ENCODE results near the gene GMPPB. TPM values are rescaled to one million over a fixed set of nuclear protein-coding genes. Genes with fewer than 3 reads are reported as not detected.
"Not testable (repeated sequence)": the region's sequence is repeated elsewhere in the genome, so short reads cannot be mapped to it uniquely, and the experiment has no call there.

The GMPPB gene
- total RNA-seq, 1 donor: 30.2 TPM

DNA sequence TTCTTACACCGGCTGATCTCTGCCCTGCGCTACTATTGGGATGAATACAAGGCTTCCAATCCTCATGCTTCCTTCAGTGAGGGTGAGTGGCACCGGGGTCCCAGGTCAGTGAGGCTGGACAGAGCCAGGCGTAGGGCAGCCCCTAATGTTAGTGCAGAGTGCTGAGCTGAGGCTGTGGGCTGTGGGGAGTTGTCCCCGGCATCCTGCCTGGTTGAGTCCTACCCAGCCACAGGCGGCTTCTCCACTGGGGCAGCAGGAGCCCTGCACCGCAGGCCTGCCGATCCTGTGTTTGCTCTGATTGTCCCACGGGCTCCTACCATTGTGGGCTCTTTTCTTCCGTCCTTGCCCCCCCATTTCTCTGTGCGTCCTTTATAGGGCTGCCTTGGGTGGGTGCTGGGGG is 21.1 kb downstream of the GMPPB start:
- no peak overlapping the region for H3K4me3 ChIP-seq (ENCODE audit: low read depth, low read length)
- DNase-seq (ENCODE audit: low read depth): no peak
- TF ChIP-seq, protein P1, sequence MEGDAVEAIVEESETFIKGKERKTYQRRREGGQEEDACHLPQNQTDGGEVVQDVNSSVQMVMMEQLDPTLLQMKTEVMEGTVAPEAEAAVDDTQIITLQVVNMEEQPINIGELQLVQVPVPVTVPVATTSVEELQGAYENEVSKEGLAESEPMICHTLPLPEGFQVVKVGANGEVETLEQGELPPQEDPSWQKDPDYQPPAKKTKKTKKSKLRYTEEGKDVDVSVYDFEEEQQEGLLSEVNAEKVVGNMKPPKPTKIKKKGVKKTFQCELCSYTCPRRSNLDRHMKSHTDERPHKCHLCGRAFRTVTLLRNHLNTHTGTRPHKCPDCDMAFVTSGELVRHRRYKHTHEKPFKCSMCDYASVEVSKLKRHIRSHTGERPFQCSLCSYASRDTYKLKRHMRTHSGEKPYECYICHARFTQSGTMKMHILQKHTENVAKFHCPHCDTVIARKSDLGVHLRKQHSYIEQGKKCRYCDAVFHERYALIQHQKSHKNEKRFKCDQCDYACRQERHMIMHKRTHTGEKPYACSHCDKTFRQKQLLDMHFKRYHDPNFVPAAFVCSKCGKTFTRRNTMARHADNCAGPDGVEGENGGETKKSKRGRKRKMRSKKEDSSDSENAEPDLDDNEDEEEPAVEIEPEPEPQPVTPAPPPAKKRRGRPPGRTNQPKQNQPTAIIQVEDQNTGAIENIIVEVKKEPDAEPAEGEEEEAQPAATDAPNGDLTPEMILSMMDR (IDR thresholded peaks at IDR 0.05; ENCODE audit: insufficient read depth, low read depth, low read length): no peak

- H3K4me3 ChIP-seq (ENCODE audit: low read depth, low read length): no peak overlapping the region
- TF ChIP-seq, protein P1 (IDR thresholded peaks at IDR 0.05; ENCODE audit: insufficient read depth, low read depth, low read length): peak; percentile 62
- DNase-seq (ENCODE audit: low read depth): no peak
Observed at GRCh38 chr3:49701388-49702077, 22.2 kb downstream of the GMPPB start.

DNA sequence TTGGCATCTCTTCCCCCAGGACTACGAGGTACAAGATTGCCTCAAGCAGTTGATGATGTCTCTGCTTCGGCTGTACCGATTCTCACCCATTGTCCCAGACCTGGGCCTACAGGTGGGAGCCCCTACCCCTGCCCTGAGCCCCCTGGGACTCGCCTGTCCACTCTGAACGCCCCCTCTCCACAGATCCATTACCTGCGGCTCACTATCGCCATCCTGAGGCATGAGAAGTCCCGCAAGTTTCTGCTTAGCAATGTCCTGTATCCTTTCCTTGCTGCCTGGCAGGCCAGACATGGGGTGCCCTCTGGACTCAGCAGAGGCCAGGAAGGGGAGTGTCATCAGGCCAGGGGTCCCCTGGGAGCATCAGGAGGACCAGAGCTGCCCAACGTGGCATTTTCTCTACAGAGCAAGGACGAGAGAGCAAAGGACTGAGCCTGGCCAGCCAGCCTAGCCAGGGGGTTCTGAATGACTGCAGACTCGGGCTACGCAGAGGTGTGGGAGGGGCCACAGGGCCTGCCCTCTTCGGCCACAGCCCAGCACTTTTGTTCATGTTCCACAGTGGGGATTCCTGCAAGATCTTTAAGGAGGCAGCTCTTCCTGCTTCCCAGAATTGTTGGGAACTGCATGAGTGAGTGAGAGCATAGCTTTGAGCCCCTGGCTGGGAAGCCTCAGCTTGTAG is 23.2 kb downstream of the GMPPB start:
- no peak overlapping the region for H3K4me3 ChIP-seq (ENCODE audit: low read depth, low read length)
- no peak for DNase-seq (ENCODE audit: low read depth)
- TF ChIP-seq, protein P1 (IDR thresholded peaks at IDR 0.05; ENCODE audit: insufficient read depth, low read depth, low read length): no peak

DNA sequence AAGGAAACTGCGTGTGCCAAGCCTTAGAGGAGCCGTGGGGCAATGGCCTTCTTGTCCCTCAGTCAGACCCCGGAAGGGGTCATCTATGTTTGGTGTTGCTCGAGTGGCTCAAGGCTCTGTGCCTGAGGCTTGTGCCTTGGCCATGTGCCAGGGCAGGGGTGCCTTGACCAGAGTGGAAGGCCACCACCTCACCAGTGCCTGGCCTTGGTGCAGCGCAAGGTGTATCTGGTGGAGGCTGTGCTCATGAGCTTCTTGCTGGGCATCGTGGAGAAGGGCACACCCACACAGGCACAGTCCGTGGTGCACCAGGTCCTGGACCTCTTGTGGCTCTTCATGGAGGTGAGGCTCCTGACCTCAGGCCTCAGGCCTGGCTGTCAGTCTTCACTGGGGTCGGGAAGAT is 23.7 kb downstream of the GMPPB start:
- TF ChIP-seq, protein P1 (IDR thresholded peaks at IDR 0.05; ENCODE audit: insufficient read depth, low read depth, low read length): no peak
- no peak for DNase-seq (ENCODE audit: low read depth)
- no peak overlapping the region for H3K4me3 ChIP-seq (ENCODE audit: low read depth, low read length)

- DNase-seq (ENCODE audit: low read depth): peak; percentile 31
- H3K4me3 ChIP-seq (ENCODE audit: low read depth, low read length): no peak overlapping the region
Observed at GRCh38 chr3:49699281-49699979, 24.3 kb downstream of the GMPPB start.

GRCh38 chr3:49695350-49696015 is 28.3 kb downstream of the GMPPB start:
- not testable (repeated sequence) for DNase-seq (ENCODE audit: low read depth); H3K4me3 ChIP-seq (ENCODE audit: low read depth, low read length)

More at GRCh38 chr3:49699281-49699979, 24.3 kb downstream of the GMPPB start:
- TF ChIP-seq, protein P1 (IDR thresholded peaks at IDR 0.05; ENCODE audit: insufficient read depth, low read depth, low read length): no peak

DNA sequence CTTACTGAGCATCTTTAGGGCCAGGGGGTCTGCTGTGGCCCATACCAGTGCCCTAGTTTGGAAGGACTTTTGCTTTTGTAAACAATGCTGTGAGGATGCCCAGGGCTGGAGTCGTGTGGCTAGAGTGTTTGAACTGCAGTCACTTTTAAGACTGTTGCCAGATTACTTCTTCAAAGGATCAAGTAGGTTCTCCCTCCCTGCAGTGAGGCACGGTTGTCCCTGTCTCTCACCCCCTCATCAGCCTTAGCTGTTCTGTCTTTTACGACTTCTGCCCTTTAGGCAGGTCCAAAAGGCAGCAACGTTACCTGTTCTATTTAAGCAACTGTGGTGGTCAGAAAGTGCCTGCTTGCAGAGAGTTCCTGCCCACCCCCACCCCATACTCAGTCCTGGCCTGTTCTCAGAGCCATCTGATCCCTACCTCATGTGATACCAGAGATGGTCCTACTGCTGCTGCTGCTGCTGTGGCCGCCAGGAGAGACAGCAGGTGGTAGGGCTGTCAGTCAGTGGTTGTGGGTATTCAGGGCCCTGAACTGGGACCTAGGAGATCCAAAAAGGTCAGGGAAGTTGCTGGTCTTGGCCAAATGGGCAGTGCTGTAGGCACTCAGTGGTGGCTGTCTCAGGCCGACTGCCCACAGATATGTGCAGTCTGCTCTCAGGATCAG is 29.2 kb downstream of the GMPPB start:
- DNase-seq (ENCODE audit: low read depth); H3K4me3 ChIP-seq (ENCODE audit: low read depth, low read length): not testable (repeated sequence)

- not testable (repeated sequence) for H3K4me3 ChIP-seq (ENCODE audit: low read depth, low read length); DNase-seq (ENCODE audit: low read depth)
Observed at GRCh38 chr3:49691481-49691880, 32.3 kb downstream of the GMPPB start.

DNA sequence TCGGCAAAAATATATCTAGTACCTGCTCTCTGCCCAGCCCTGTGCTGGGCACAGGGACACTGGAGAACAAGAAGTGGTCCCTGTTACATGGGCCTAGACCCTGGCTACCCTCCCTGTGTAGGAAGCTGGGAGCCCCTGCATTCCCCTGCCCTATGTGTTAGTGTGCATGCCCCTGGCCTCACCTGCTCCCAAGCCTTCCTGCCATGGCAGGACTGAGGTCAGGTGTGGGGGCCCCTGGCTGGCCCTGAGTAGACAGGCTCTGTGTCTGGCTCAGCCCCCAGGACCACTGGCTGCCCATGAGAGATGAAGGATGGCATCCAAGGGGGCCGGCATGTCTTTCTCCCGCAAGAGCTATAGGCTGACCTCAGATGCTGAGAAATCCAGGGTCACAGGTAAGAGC is 32.9 kb downstream of the GMPPB start:
- not testable (repeated sequence) for DNase-seq (ENCODE audit: low read depth); H3K4me3 ChIP-seq (ENCODE audit: low read depth, low read length)

GRCh38 chr3:49689908-49690624 is 33.7 kb downstream of the GMPPB start:
- not testable (repeated sequence) for DNase-seq (ENCODE audit: low read depth)
- peak overlapping the region; percentile 95 for H3K4me3 ChIP-seq (ENCODE audit: low read depth, low read length)
